B cell (primary cell): Measurements from ENCODE around the gene MAGIX. TPM values are rescaled to one million over a fixed set of nuclear protein-coding genes. Genes with fewer than 3 reads are reported as not detected.

ENCODE experiments used
- ATAC-seq: fragments of 200-7000 bp; cut with Tn5 transposase; one replicate; pipeline ENCODE4 v1.10.0; 2021; ENCODE audit warnings: low read depth, mild to moderate bottlenecking, moderate number of reproducible peaks, moderate library complexity
- CTCF ChIA-PET: fragments of 350-600 bp; sonication (Branson Sonifier 250); formaldehyde crosslinking; loops from one replicate; lab custom pipeline; 2021; ENCODE audit warnings: antibody characterized with exemption, inconsistent platforms; lab: Charles Lee
- POLR2A ChIA-PET: fragments of 350-600 bp; sonication (Branson Sonifier 250); formaldehyde crosslinking; loops from one replicate; lab custom pipeline; 2021; ENCODE audit warnings: antibody characterized with exemption; lab: Charles Lee
- DNase-seq: peaks from one replicate; pipeline ENCODE4 v3.0.0; 2013
- H2AFZ ChIP-seq: 2 replicates; pipeline ENCODE4 v1.6.1; 2012; ENCODE audit warnings: mild to moderate bottlenecking, low read depth, low read length; ENCODE audit not compliant: insufficient read depth, poor library complexity, severe bottlenecking
- H3K27ac ChIP-seq, 2 donors: 1 replicate in 1 of 2; 2 replicates in 1 of 2; pipeline ENCODE4 v1.5.1; 2012 to 2013; ENCODE audit warnings: low read length in 2 of 2, mild to moderate bottlenecking in 2 of 2, moderate library complexity in 1 of 2
- H3K27me3 ChIP-seq, 4 experiments: fragments of 200-600 bp in 1 of 4; sonication (generic) in 1 of 4; replicated peaks in 1 of 4; 1 replicate in 2 of 4; 2 replicates in 2 of 4; pipeline versions ENCODE4 v1.6.1 to v1.7.0; 2013 to 2016; ENCODE audit warnings: low read length in 3 of 4, mild to moderate bottlenecking in 2 of 4, mixed read lengths in 1 of 4, moderate library complexity in 1 of 4; ENCODE audit not compliant: insufficient read depth in 4 of 4, control insufficient read depth in 3 of 4; ENCODE audit errors: control extremely low read depth in 1 of 4
- H3K36me3 ChIP-seq, 2 experiments: replicated peaks in 1 of 2; 1 replicate in 1 of 2; 2 replicates in 1 of 2; pipeline versions ENCODE4 v1.6.1 to v1.7.1; 2013; ENCODE audit warnings: low read length in 1 of 2; ENCODE audit not compliant: insufficient read depth in 2 of 2, control insufficient read depth in 1 of 2; ENCODE audit errors: control extremely low read depth in 1 of 2, extremely low read depth in 1 of 2
- H3K4me1 ChIP-seq, 2 donors: fragments of 200-600 bp in 1 of 2; sonication (generic) in 1 of 2; 1 replicate in 1 of 2; 2 replicates in 1 of 2; pipeline versions ENCODE4 v1.5.1 to v1.6.1; 2013 to 2017; ENCODE audit warnings: low read length in 2 of 2; ENCODE audit not compliant: control insufficient read depth in 2 of 2, insufficient read depth in 2 of 2
- H3K4me2 ChIP-seq: replicated peaks from 2 replicates; pipeline ENCODE3; 2012; ENCODE audit warnings: mild to moderate bottlenecking, low read depth, low read length; ENCODE audit not compliant: poor library complexity, severe bottlenecking
- H3K4me3 ChIP-seq, 5 experiments: fragments of 200-600 bp in 1 of 5; sonication (generic) in 1 of 5; 1 replicate in 3 of 5; 2 replicates in 2 of 5; pipeline versions ENCODE4 v1.5.1 to v1.7.0; 2011 to 2016; ENCODE audit warnings: low read length in 4 of 5, mild to moderate bottlenecking in 4 of 5, low read depth in 2 of 5, control low read depth in 1 of 5, moderate library complexity in 1 of 5; ENCODE audit not compliant: insufficient read depth in 1 of 5; ENCODE audit errors: control extremely low read depth in 1 of 5, extremely low read depth in 1 of 5
- H3K79me2 ChIP-seq: fragments of 200-600 bp; sonication (generic); one replicate; pipeline ENCODE4 v1.6.0; 2016; ENCODE audit warnings: low read length; ENCODE audit not compliant: control insufficient read depth, insufficient read depth
- H3K9ac ChIP-seq: fragments of 200-600 bp; sonication (generic); 2 replicates; pipeline ENCODE4 v1.6.1; 2017; ENCODE audit warnings: mild to moderate bottlenecking, low read length, moderate library complexity
- H3K9me3 ChIP-seq, 3 donors: one replicate each; pipeline versions ENCODE4 v1.6.1 to v1.7.1; 2013; ENCODE audit warnings: low read length in 2 of 3; ENCODE audit not compliant: control insufficient read depth in 2 of 3, insufficient read depth in 1 of 3; ENCODE audit errors: control extremely low read depth in 1 of 3
- H4K20me1 ChIP-seq: 2 replicates; pipeline ENCODE4 v1.6.0; 2012; ENCODE audit warnings: mild to moderate bottlenecking, low read length; ENCODE audit not compliant: insufficient read depth, control insufficient read depth, poor library complexity, severe bottlenecking
- H3K27ac Mint-ChIP-seq: one replicate; pipeline ENCODE4 v1.8.0; 2021; ENCODE audit warnings: mixed read lengths
- H3K27me3 Mint-ChIP-seq: one replicate; pipeline ENCODE4 v1.8.0; 2021; ENCODE audit warnings: mixed read lengths
- H3K4me1 Mint-ChIP-seq: one replicate; pipeline ENCODE4 v1.8.0; 2021; ENCODE audit warnings: mixed read lengths
- H3K4me3 Mint-ChIP-seq: one replicate; pipeline ENCODE4 v1.8.0; 2021; ENCODE audit warnings: mixed read lengths
- H3K9me3 Mint-ChIP-seq: one replicate; pipeline ENCODE4 v1.8.0; 2022; ENCODE audit warnings: mixed read lengths; ENCODE audit not compliant: insufficient read depth
- CTCF ChIP-seq: fragments of 200-600 bp; IDR thresholded peaks from one replicate; pipeline ENCODE4 v1.8.0; 2022; ENCODE audit warnings: antibody characterized with exemption, mild to moderate bottlenecking
- EZH2 ChIP-seq: IDR thresholded peaks from 2 replicates; pipeline ENCODE4 v1.6.1; 2012; ENCODE audit warnings: borderline replicate concordance, low read depth, mild to moderate bottlenecking, moderate library complexity, low read length; ENCODE audit not compliant: insufficient read depth, poor library complexity, severe bottlenecking
- WGBS: methylation state at CpG from one replicate; pipeline ENCODE4 v1.1.5; 2013; ENCODE audit warnings: missing lambda C conversion rate; ENCODE audit not compliant: insufficient coverage; 5-methylcytosine and 5-hydroxymethylcytosine counted together
- intact Hi-C: fragments of 100-400 bp; cut with micrococcal nuclease; formaldehyde crosslinking; loops from one replicate; pipeline ENCODE4 v1.10.0; 2022
- polyA plus RNA-seq: library from polyadenylated mRNA; depleted of rRNA; stranded (reverse); fragments of >200 nt; gene quantifications from 2 replicates; pipeline ENCODE4 v1.2.3, GENCODE V29; 2012
- total RNA-seq, 2 donors: library from RNA; stranded (reverse); fragments of 120-200 nt in 1 of 2; gene quantifications; 1 replicate in 1 of 2; 2 replicates in 1 of 2; pipeline versions ENCODE4 v1.2.3 to v1.2.4, GENCODE V29; 2013 to 2022

The MAGIX gene
- total and polyA plus RNA-seq, 2 donors (not counting 1 experiment from before 2014, with no cell fraction given), result 1.2 to 2.4 TPM

- Mint-ChIP-seq H3K4me3 (no peak overlapping the region), H3K27me3 (no peaks in the 10 kb centered on the region), H3K27ac (no peak overlapping the region), H3K9me3 (no peaks in the 10 kb centered on the region), H3K4me1 (peaks cover 4% of the 10 kb centered on the region)
- Histone ChIP-seq H3K4me1 (peaks cover 4 to 8% of the 10 kb centered on the region in 2 donors), H3K4me3 (no peak overlapping the region), H3K36me3 (no peaks in the 10 kb centered on the region), H3K27ac (no peak overlapping the region), H3K79me2 (no peaks in the 10 kb centered on the region), H3K27me3 (no peaks in the 10 kb centered on the region), H4K20me1 (no peaks in the 10 kb centered on the region), H3K9ac (no peak overlapping the region), H2AFZ (no peak overlapping the region), H3K9me3 (no peaks in the 10 kb centered on the region), H3K4me2 (no peak overlapping the region)
- DNase-seq (no peak), ATAC-seq (no peak)
- ChIA-PET CTCF (no interaction called here), POLR2A (no interaction called here)
- intact Hi-C loops, result no loop called here
- no peak for TF ChIP-seq CTCF
- no peak for TF ChIP-seq EZH2
- WGBS, result 80% methylated on average over 1 of the region's 4 CpGs
Measured at GRCh38 chrX:49204709-49205108, 42.2 kb downstream of the MAGIX start.

- Histone ChIP-seq H3K9me3 (no peaks in the 10 kb centered on the region), H4K20me1 (no peaks in the 10 kb centered on the region), H3K79me2 (no peaks in the 10 kb centered on the region), H3K4me2 (no peak overlapping the region), H3K4me3 (no peak overlapping the region), H3K27ac (no peak overlapping the region), H3K9ac (no peak overlapping the region), H2AFZ (no peak overlapping the region), H3K36me3 (no peaks in the 10 kb centered on the region), H3K27me3 (no peaks in the 10 kb centered on the region), H3K4me1 (peaks cover 3 to 4% of the 10 kb centered on the region in 2 donors)
- TF ChIP-seq EZH2 (no peak), CTCF (no peak)
- H3K9me3 Mint-ChIP-seq, result no peaks in the 10 kb centered on the region
- intact Hi-C loops, result no loop called here
- no peaks in the 10 kb centered on the region for H3K27me3 Mint-ChIP-seq
- ATAC-seq, result no peak
- H3K4me1 Mint-ChIP-seq, result peaks cover 3% of the 10 kb centered on the region
- CTCF ChIA-PET, result no interaction called here
- no peak overlapping the region for H3K27ac Mint-ChIP-seq
- WGBS, result 89% methylated on average over 4 of the region's 13 CpGs
- DNase-seq, result no peak
- POLR2A ChIA-PET, result no interaction called here
- H3K4me3 Mint-ChIP-seq, result no peak overlapping the region
Measured at GRCh38 chrX:49205443-49205842, 42.9 kb downstream of the MAGIX start.
